Activated B cell treated with CpG ODN at 0.5 μM for 24 hours (primary cell): ENCODE data around the gene PTCHD1. TPM values are rescaled to one million over a fixed set of nuclear protein-coding genes. Genes with fewer than 3 reads are reported as not detected.

Experiments used
- ATAC-seq: fragments of 200-7000 bp; cut with Tn5 transposase; one replicate; pipeline ENCODE4 v1.10.0; 2021; ENCODE audit warnings: low read depth, mild to moderate bottlenecking, moderate library complexity
- CTCF ChIA-PET: fragments of 350-600 bp; sonication (Branson Sonifier 250); formaldehyde crosslinking; loops from one replicate; lab custom pipeline; 2021; ENCODE audit warnings: antibody characterized with exemption; lab: Charles Lee
- POLR2A ChIA-PET: fragments of 350-600 bp; sonication (Branson Sonifier 250); formaldehyde crosslinking; loops from one replicate; lab custom pipeline; 2021; ENCODE audit warnings: antibody characterized with exemption; lab: Charles Lee
- DNase-seq: peaks from one replicate; pipeline ENCODE4 v3.0.0; 2022
- H3K27ac Mint-ChIP-seq: one replicate; pipeline ENCODE4 v1.8.0; 2020; ENCODE audit warnings: mixed read lengths
- H3K27me3 Mint-ChIP-seq: one replicate; pipeline ENCODE4 v1.8.0; 2021; ENCODE audit warnings: mixed read lengths
- H3K36me3 Mint-ChIP-seq: one replicate; pipeline ENCODE4 v1.8.0; 2021; ENCODE audit warnings: low read depth, mixed read lengths
- H3K4me1 Mint-ChIP-seq: one replicate; pipeline ENCODE4 v1.8.0; 2021; ENCODE audit warnings: mixed read lengths
- H3K4me3 Mint-ChIP-seq: one replicate; pipeline ENCODE4 v1.8.0; 2020; ENCODE audit warnings: mild to moderate bottlenecking, mixed read lengths
- H3K9me3 Mint-ChIP-seq: one replicate; pipeline ENCODE4 v1.8.0; 2020; ENCODE audit warnings: mixed read lengths
- CTCF ChIP-seq: fragments of 200-600 bp; IDR thresholded peaks from one replicate; pipeline ENCODE4 v1.8.0; 2022; ENCODE audit warnings: antibody characterized with exemption, mild to moderate bottlenecking
- intact Hi-C: fragments of 100-400 bp; cut with micrococcal nuclease; formaldehyde crosslinking; loops from one replicate; pipeline ENCODE4 v1.15.1; 2024
- total RNA-seq: library from RNA; stranded (reverse); gene quantifications from 2 replicates; pipeline ENCODE4 v1.2.3, GENCODE V29; 2022

The PTCHD1 gene
- total RNA-seq, 1 donor from 2014 or later: 0.02 TPM

- TF ChIP-seq CTCF: no peak
- intact Hi-C loops: no loop called here
- H3K4me3 Mint-ChIP-seq: no peak overlapping the region
- peaks cover 2% of the 10 kb centered on the region for H3K27me3 Mint-ChIP-seq
- ATAC-seq (no peak), DNase-seq (no peak)
- no peaks in the 10 kb centered on the region for H3K9me3 Mint-ChIP-seq
- ChIA-PET CTCF (no interaction called here), POLR2A (no interaction called here)
- no peaks in the 10 kb centered on the region for H3K36me3 Mint-ChIP-seq
- H3K4me1 Mint-ChIP-seq: peaks cover 6% of the 10 kb centered on the region
- H3K27ac Mint-ChIP-seq: no peak overlapping the region
Observed at GRCh38 chrX:23382572-23382971, 47.9 kb downstream of the PTCHD1 start.

GRCh38 chrX:23383411-23383810 is 48.8 kb downstream of the PTCHD1 start:
- Mint-ChIP-seq H3K9me3 (no peaks in the 10 kb centered on the region), H3K4me3 (no peak overlapping the region), H3K4me1 (peaks cover 6% of the 10 kb centered on the region), H3K27ac (no peak overlapping the region), H3K27me3 (peaks cover 2% of the 10 kb centered on the region), H3K36me3 (no peaks in the 10 kb centered on the region)
- TF ChIP-seq CTCF: no peak
- CTCF ChIA-PET: no interaction called here
- POLR2A ChIA-PET: no interaction called here
- no peak for ATAC-seq
- no peak for DNase-seq
- intact Hi-C loops: no loop called here

- Mint-ChIP-seq H3K9me3 (no peaks in the 10 kb centered on the region), H3K4me3 (no peak overlapping the region), H3K4me1 (peaks cover 6% of the 10 kb centered on the region), H3K36me3 (no peaks in the 10 kb centered on the region), H3K27me3 (peaks cover 2% of the 10 kb centered on the region), H3K27ac (no peak overlapping the region)
- DNase-seq: no peak
- no peak for ATAC-seq
- no peak for TF ChIP-seq CTCF
- ChIA-PET POLR2A (no interaction called here), CTCF (no interaction called here)
- intact Hi-C loops: no loop called here
Observed at GRCh38 chrX:23385242-23385641, 50.6 kb downstream of the PTCHD1 start.

GRCh38 chrX:23386260-23386659 is 51.6 kb downstream of the PTCHD1 start:
- ChIA-PET POLR2A (no interaction called here), CTCF (no interaction called here)
- no peak for ATAC-seq
- Mint-ChIP-seq H3K27me3 (peaks cover 2% of the 10 kb centered on the region), H3K4me3 (no peak overlapping the region), H3K27ac (no peak overlapping the region), H3K9me3 (no peaks in the 10 kb centered on the region), H3K36me3 (no peaks in the 10 kb centered on the region), H3K4me1 (peaks cover 6% of the 10 kb centered on the region)
- no peak for DNase-seq
- intact Hi-C loops: no loop called here
- no peak for TF ChIP-seq CTCF

- no peak for TF ChIP-seq CTCF
- no peak for ATAC-seq
- intact Hi-C loops: no loop called here
- H3K9me3 Mint-ChIP-seq: no peaks in the 10 kb centered on the region
- peaks cover 2% of the 10 kb centered on the region for H3K27me3 Mint-ChIP-seq
- H3K36me3 Mint-ChIP-seq: no peaks in the 10 kb centered on the region
- no peak overlapping the region for H3K27ac Mint-ChIP-seq
- no peak for DNase-seq
- peaks cover 2% of the 10 kb centered on the region for H3K4me1 Mint-ChIP-seq
- H3K4me3 Mint-ChIP-seq: no peak overlapping the region
- POLR2A ChIA-PET: no interaction called here
- CTCF ChIA-PET: no interaction called here
Observed at GRCh38 chrX:23386726-23387125, 52.1 kb downstream of the PTCHD1 start.
